Upper lobe of right lung (tissue), 1 donor: ENCODE measurements around the gene LALBA. TPM values are rescaled to one million over a fixed set of nuclear protein-coding genes. Genes with fewer than 3 reads are reported as not detected.
"Not testable (repeated sequence)": the region's sequence is repeated elsewhere in the genome, so short reads cannot be mapped to it uniquely, and the experiment has no call there.

Source experiments
- ATAC-seq: fragments of 200-7000 bp; cut with Tn5 transposase; one replicate; pipeline ENCODE4 v1.9.1; 2020; ENCODE audit warnings: mild to moderate bottlenecking, moderate library complexity
- DNase-seq: peaks from one replicate; pipeline ENCODE4 v3.0.0-alpha.2; 2020
- H3K27ac ChIP-seq: fragments of 200-600 bp; one replicate; pipeline ENCODE4 v1.8.0; 2022
- H3K27me3 ChIP-seq: fragments of 200-600 bp; one replicate; pipeline ENCODE4 v1.8.0; 2022; ENCODE audit warnings: mild to moderate bottlenecking
- H3K36me3 ChIP-seq: fragments of 200-600 bp; one replicate; pipeline ENCODE4 v1.8.0; 2022
- H3K4me1 ChIP-seq: fragments of 200-600 bp; one replicate; pipeline ENCODE4 v1.8.0; 2022
- H3K4me3 ChIP-seq: fragments of 200-600 bp; one replicate; pipeline ENCODE4 v1.8.0; 2022; ENCODE audit warnings: mild to moderate bottlenecking
- H3K9me3 ChIP-seq: fragments of 200-600 bp; one replicate; pipeline ENCODE4 v1.8.0; 2022
- intact Hi-C: fragments of 100-400 bp; cut with DNase I; formaldehyde crosslinking; loops from one replicate; pipeline ENCODE4 v1.11.0; 2022
- total RNA-seq: library from RNA; stranded (reverse); fragmentation: NEBNext Ultra II Directional; extraction: Animal tissue kit (Norgen Biotek cat#: 25700); gene quantifications from one replicate; pipeline ENCODE4 v1.2.1, GENCODE V29; 2021
- TF ChIP-seq, protein P1 (sequence below): fragments of 200-600 bp; IDR thresholded peaks from one replicate; pipeline ENCODE4 v1.8.0; 2022; ENCODE audit warnings: antibody characterized with exemption
- donor health status: DM: no; HTN: yes; CAD: no; lungs with severe emphysema.

LALBA gene
- total RNA-seq, 1 donor from 2014 or later, result not detected

GRCh38 chr12:48525332-48525731 lies 44.5 kb downstream of the LALBA start, which contains the start of gene OR8S1:
TSS of gene OR8S1 (plus strand) at chr12:48525632. CDS start at chr12:48525632, 0 bp downstream.
- no peak within 1 kb of the TSS for H3K27ac ChIP-seq
- TF ChIP-seq, protein P1, sequence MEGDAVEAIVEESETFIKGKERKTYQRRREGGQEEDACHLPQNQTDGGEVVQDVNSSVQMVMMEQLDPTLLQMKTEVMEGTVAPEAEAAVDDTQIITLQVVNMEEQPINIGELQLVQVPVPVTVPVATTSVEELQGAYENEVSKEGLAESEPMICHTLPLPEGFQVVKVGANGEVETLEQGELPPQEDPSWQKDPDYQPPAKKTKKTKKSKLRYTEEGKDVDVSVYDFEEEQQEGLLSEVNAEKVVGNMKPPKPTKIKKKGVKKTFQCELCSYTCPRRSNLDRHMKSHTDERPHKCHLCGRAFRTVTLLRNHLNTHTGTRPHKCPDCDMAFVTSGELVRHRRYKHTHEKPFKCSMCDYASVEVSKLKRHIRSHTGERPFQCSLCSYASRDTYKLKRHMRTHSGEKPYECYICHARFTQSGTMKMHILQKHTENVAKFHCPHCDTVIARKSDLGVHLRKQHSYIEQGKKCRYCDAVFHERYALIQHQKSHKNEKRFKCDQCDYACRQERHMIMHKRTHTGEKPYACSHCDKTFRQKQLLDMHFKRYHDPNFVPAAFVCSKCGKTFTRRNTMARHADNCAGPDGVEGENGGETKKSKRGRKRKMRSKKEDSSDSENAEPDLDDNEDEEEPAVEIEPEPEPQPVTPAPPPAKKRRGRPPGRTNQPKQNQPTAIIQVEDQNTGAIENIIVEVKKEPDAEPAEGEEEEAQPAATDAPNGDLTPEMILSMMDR, result no peak
- intact Hi-C loops, result no loop called here
- H3K4me3 ChIP-seq, result no peak within 1 kb of the TSS
- no peaks in the 10 kb centered on the region for H3K36me3 ChIP-seq
- ATAC-seq (no peak), DNase-seq (no peak)
- no peaks in the 10 kb centered on the region for H3K4me1 ChIP-seq
- no peaks in the 10 kb centered on the region for H3K9me3 ChIP-seq
- H3K27me3 ChIP-seq, result no peaks in the 10 kb centered on the region

DNA sequence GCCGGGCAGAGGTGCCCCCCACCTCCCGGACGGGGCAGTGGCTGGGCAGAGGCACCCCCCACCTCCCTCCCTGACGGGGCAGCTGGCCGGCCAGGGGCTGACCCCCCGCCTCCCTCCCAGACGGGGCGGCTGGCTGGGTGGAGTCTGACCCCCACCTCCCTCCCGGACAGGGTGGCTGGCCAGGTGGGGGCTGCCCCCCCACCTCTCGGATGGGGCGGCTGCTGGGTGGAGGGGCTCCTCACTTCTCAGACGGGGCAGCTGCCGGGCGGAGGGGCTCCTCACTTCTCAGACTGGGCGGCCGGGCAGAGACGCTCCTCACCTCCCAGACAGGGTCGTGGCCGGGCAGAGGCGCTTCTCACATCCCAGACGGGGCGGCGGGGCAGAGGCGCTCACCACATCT lies 49.5 kb downstream of the LALBA start:
- ATAC-seq, intact Hi-C loops, DNase-seq: not testable (repeated sequence)

More for the DNA sequence above, 49.5 kb downstream of the LALBA start:
- H3K9me3 ChIP-seq, H3K27ac ChIP-seq, H3K27me3 ChIP-seq, H3K4me1 ChIP-seq, H3K4me3 ChIP-seq, H3K36me3 ChIP-seq: not testable (repeated sequence)

Other genes starting within 250 kb of the LALBA start
- gene ZNF641, start 219.1 kb downstream of the LALBA start, total RNA-seq, result 30.9 TPM
- gene ANP32D, start 97.5 kb downstream of the LALBA start, total RNA-seq, result 0.43 TPM
- not detected for gene C12orf54, start 87.5 kb downstream of the LALBA start, total RNA-seq
- not detected for gene OR8S1, start 44.4 kb downstream of the LALBA start, total RNA-seq
- gene KANSL2, start 112.2 kb upstream of the LALBA start, total RNA-seq, result 24.7 TPM
- 31.2 TPM for gene CCNT1, start 146.7 kb upstream of the LALBA start, total RNA-seq
- gene ADCY6, start 219.0 kb upstream of the LALBA start, total RNA-seq, result 42.9 TPM
- 24.4 TPM for gene CACNB3, start 248.4 kb upstream of the LALBA start, total RNA-seq